A549 treated with RU486 at 1 μM for 4 hours (cell line): ENCODE results near the gene NOTCH2NLA. TPM values are rescaled to one million over a fixed set of nuclear protein-coding genes. Genes with fewer than 3 reads are reported as not detected.

Experiments used
- total RNA-seq: library from RNA; stranded (reverse); fragments of 200-300 nt; extraction: Qiagen RNA extraction; gene quantifications from 5 replicates; pipeline ENCODE4 v1.2.3, GENCODE V29; 2022; ENCODE audit warnings: low read depth

The NOTCH2NLA gene
- 12.6 to 16.6 TPM (median 15.5 TPM) in 5 replicates for total RNA-seq

DNA sequence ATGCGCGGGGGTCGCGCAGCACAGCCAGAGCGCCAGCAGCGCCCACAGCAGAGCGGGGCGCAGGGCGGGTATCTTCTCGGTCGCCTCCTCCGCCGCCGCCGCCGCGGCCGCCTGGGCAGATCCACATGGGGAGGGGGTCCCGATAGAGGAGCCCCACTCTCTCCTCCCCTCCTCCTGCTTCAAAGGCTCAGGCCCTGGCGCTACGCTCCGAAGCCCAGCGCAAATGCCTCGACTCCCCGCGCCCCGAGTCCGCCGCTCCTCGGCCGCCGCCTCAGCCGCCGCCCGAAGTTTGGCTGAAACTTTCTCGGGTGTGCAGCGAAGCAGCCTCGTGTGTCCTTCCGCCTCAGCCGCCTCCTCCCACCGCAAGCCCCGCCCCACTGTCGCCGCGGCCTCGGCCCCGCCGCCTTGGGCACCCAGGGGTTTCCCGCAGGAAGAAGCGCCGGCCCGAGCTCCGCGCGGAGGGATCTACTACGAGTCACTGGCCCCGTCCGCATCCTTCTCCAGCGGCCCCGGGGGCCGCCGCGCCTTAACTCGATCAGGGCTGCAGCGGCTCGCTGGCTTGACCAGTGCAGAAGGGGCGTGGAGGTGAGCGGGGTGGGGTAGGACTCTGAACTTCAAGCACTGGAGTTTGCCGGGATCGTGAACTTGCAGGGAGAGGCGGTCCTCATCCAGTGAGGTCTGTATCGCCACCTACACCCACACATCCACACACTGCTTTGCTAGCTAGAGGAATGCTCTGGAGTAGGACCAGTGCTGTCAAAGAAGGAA, at the start of gene NOTCH2NLA:
Gene NOTCH2NLA, minus strand, starts transcription at position 312 of the 768 bp plus-strand sequence. CDS start 39,684 bp downstream, outside the sequence.

GRCh38 chr1:146144465-146144864, 84.4 kb downstream of the NOTCH2NLA start, which contains the start of gene NBPF10:
Gene NBPF10 (minus strand): TSS chr1:146144804. CDS start chr1:146144769, 35 bp downstream.

Other genes with a start within 250 kb of the NOTCH2NLA start
- 0.07 to 0.24 TPM (median 0.16 TPM) in 4 of 5 replicates, not detected in the other for gene TXNIP, start 232.4 kb downstream of the NOTCH2NLA start, total RNA-seq
- gene HJV, start 207.3 kb downstream of the NOTCH2NLA start, total RNA-seq: not detected in 5 replicates
- 0.43 to 0.60 TPM (median 0.54 TPM) in 5 replicates for gene NBPF10, start 84.2 kb downstream of the NOTCH2NLA start, total RNA-seq